Limb (tissue), 2 donors: ENCODE data around the gene TBC1D5.
"Not testable (repeated sequence)": the region's sequence is repeated elsewhere in the genome, so short reads cannot be mapped to it uniquely, and the experiment has no call there.

Experiments
- DNase-seq, 2 donors: peaks; one replicate each; pipeline ENCODE4 v3.0.0-alpha.2; 2016; ENCODE audit errors: extremely low spot score in 2 of 2

TBC1D5 gene, protein sequence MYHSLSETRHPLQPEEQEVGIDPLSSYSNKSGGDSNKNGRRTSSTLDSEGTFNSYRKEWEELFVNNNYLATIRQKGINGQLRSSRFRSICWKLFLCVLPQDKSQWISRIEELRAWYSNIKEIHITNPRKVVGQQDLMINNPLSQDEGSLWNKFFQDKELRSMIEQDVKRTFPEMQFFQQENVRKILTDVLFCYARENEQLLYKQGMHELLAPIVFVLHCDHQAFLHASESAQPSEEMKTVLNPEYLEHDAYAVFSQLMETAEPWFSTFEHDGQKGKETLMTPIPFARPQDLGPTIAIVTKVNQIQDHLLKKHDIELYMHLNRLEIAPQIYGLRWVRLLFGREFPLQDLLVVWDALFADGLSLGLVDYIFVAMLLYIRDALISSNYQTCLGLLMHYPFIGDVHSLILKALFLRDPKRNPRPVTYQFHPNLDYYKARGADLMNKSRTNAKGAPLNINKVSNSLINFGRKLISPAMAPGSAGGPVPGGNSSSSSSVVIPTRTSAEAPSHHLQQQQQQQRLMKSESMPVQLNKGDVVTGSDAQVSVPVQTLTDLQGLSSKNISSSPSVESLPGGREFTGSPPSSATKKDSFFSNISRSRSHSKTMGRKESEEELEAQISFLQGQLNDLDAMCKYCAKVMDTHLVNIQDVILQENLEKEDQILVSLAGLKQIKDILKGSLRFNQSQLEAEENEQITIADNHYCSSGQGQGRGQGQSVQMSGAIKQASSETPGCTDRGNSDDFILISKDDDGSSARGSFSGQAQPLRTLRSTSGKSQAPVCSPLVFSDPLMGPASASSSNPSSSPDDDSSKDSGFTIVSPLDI

DNA sequence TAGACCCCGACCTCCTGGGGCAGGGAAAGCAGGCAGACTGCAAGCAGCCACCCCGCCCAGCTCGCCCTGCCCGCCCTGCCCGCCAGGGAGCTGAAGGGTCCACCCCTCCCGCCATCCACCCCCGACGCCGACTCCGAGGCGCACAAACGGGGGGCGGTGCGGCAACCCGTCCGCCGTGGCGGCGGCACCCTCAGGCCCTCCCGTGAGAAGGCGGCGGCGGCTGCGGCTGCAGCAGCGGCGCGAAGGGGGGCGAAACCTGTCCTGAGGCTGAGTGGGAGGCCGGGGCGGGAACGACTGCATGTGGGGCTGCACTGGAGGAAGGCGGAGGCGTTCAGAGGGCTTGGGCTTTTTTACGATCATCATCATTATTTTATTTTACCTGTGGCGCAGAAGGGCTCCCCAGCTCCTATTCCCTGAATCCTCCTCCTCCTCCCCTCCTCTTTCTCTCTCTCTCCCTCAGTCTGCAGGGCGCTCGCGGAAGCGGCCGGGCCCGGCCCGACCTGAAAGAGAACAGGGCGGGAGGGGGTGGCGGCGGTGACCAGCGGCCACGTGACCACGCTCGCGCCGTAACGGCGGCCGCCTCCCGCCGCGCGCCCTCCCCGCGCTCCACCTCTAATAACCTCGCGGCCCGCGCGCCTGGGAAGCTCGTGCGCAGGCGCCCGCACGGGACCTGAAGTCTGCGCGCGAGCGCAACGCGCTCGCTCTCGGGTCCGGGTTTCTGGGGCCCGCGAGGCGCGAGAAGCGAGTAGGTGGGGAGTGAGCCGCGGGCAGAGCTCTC, at the start of gene TBC1D5:
Gene TBC1D5 (minus strand): TSS at position 530 of the 778 bp plus-strand sequence. CDS start 234,061 bp downstream, outside the sequence.
- DNase-seq, result peak; percentile 95 to 98

DNA sequence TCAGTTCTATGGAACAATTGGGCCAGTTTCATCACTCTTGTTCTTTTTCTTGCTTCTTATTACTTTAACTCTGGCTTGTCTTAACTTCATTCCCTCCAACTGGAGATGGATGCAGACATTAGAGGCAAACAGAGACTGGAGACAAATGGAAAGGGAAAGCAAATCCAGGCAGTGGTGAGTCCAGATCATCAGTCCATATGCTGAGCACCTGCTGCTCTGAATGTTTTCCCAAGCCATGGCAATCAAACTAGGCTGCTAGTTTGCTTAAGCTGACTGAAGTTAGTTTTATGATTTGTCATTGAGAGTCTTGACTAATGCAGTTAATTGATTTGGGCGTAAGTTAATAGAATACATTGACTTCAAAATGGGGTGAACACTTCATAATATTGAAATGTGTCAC, 41.0 kb upstream of the TBC1D5 start:
- no peak for DNase-seq

DNA sequence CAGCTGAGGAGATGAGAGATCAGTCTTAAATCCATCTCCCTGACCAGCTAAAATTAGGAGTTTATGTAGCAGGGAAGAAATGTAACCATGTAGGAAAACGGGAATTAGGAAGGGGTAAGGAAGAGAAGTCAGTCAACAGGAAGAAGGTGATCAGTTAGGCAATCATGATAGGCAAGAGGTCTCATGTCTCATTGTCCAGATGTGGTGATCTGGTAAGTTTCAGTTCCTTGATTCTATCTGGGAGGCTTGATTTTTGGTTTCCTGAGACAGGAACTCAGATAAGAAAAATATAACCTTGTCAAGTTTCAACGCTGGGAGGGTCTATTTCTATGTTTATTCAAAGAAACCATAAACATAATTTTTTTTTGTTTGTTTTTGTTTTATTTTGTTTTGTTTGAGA, 40.3 kb upstream of the TBC1D5 start:
- no peak for DNase-seq

DNA sequence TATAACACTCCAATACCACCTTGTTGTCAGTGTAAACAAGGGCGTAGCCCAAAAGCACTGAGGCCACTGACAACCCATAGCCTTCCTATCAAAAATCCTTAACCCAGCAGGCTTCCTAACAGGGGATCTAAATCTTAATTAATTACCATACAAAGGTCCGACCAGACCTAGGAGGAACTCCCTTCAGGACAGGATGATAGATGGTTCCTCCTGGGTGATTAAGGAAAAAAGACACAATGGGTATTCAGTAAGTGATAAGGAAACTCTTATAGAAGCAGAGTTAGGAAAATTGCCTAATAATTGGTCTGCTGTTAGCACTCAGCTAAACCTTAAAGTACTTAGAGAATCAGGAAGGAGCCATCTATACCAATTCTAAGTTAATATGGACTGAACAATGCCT, 37.9 kb upstream of the TBC1D5 start:
- DNase-seq, result not testable (repeated sequence)

DNA sequence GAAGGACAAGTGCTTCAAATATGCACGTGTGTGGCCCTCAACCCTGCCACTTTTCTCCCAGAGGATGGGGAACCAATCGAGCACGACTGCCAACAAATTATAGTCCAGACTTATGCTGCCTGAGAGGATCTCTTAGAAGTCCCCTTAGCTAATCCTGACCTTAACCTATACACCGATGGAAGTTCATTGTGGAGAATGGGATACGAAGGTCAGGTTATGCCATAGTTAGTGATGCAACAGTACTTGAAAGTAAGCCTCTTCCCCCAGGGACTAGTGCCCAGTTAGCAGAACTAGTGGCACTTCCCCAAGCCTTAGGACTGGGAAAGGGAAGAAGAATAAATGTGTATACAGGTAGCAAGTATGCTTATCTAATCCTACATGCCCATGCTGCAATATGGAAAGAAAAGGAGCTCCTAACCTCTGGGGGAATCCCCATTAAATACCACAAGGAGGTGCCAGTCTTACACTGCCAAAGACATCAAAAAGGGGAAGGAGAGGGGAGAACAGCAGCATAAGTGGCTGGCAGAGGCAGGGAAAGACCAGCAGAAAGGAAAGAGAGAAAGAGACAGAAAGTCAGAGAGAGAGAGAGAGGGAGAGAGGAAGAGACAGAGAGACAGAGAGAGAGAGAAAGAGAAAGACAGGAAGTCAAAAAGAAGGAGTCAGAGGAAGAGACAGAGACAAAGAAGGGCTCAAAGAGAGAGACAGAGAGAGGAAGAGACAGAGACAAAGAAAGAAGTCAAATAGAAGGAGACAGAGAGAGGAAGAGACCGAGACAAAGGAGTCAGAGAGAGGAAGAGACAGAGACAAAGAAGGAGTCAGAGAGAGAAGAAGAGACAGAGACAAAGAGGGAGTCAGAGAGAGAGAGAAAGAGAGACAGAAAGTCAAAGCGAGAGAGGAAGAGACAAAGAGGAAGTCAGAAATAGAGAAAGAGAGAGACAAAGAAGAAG, 37.1 kb upstream of the TBC1D5 start:
- not testable (repeated sequence) for DNase-seq

DNA sequence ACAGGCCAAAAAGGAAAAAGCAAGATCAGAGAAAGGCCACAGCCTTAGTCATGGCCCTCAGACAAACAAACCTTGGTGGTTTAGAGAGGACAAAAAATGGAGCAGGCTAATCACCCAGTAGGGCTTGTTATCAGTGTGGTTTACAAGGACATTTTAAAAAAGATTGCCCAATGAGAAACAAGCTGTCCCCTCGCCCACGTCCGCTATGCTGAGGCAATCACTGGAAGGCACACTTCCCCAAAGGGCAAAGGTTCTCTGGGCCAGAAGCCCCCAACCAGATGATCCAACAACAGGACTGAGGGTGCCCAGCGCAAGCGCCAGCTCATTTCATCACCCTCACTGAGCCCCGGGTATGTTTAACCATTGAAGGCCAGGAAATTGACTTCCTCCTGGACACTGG, 34.9 kb upstream of the TBC1D5 start:
- not testable (repeated sequence) for DNase-seq

DNA sequence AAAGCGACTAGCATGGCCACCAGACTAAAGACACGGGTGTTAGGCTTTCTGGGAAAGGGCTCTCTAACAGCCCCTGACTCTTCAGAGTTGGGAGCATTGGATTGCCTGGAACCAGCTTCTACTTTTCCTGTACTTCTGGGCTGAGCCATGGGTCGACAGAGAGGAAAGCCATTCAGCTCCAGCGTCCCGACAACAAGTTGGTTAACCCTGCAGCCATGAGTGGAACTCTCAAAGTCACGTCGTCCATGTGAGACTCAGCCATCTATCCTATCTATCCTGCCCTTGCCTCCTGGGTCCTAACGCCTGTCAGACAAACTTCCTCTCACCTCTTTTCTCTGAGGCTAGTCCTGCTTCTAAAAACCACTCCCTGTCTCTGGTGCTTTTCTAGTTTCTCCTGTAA, 32.6 kb upstream of the TBC1D5 start:
- no peak for DNase-seq

DNA sequence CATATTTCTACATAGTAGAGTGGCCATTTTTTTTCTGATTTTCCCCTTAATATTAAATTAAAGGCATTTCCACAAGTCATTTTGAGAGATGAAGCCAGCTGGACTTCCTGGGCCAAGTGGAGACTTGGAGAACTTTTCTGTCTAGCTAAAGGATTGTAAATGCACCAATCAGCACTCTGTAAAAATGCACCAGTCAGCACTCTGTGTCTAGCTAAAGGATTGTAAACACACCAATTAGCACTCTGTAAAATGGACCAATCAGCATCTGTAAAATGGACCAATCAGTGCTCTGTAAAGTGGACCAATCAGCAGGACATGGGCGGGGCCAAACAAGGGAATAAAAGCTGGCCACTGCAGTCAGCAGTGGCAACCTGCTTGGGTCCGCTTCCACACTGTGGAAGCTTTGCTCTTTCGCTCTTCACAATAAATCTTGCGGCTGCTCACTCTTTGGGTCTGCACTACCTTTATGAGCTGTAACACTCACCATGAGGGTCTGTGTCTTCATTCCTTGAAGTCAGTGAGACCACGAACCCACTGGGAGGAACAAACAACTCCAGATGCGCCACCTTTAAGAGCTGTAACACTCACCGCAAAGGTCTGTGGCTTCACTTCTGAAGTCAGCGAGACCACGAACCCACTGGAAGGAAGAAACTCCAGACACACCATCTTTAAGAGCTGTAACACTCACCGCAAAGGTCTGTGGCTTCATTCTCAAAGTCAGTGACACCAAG, 31.9 kb upstream of the TBC1D5 start:
- not testable (repeated sequence) for DNase-seq

DNA sequence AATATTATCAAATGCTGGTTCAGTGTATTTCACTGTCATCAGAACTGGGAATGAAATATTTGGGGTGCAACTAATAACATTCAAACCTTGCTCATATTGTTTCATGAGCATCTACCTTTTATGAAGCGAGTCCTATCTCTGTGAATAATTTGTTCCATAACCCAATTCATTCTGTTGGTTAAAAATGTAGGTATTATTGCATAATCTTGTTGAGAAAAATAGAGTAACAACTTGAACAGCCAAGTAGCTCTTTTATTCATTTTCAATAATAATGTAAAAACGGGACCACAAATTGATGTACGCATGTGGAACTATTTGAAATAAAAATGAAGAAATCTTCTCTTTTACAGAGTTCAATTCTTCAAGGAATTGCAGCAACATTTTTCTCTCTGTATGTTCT, 30.1 kb upstream of the TBC1D5 start:
- no peak for DNase-seq

DNA sequence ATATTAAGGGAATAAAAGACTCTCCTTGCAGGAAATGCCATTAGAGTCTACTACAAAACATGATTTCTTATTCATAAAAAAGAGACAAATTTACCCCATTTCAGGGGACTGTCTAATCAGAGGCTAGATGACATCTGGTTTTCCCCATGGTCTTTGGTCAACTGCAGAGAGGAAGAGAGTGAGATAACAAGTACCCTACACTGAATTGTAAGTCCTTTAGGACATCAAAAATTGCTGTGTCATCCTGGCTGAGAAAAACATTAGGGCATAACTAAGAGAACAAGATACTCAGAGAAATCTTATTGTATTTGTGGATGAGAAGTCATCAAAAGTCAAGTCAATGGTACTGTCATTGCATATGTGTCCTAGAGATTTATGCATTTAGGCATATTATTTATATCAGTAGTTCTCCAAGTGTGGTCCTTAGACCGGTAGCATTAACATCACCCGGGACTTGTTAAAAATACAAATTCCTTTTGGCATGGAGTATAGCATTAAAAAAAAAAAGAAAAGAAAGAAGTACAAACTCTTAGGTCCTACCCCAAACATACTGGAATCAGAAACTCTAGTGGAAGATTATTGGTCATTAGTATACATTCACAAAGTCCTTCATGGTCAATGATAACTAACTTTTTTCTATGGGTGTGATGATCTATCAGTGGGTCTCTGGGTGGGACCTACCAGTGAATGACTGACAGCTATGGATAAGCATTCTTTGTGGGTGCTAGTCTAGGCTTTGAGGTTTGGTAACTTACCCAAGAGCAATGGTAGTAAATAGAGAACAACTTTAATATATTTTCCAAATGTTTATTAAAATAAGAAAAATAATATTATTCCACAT, 29.0 kb upstream of the TBC1D5 start:
- no peak for DNase-seq

DNA sequence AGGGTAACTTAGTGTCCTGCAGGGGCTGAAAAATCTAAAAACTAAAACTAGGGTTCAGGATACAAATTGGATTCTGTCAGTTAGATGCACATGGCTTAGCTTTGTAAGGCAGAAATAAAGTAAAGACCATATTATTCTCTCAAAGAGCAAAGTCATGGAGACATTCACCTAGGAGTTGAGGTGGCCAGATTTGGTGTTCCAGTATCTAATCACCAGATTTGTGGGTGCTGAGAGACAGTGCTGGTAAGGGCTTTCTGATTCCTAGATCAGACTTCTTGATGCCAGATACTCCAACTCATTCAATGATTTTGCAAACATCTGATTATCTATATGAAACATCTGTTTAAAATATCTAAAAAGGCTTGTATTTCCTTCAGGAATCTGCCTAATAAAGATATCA, 28.3 kb upstream of the TBC1D5 start:
- DNase-seq, result no peak

DNA sequence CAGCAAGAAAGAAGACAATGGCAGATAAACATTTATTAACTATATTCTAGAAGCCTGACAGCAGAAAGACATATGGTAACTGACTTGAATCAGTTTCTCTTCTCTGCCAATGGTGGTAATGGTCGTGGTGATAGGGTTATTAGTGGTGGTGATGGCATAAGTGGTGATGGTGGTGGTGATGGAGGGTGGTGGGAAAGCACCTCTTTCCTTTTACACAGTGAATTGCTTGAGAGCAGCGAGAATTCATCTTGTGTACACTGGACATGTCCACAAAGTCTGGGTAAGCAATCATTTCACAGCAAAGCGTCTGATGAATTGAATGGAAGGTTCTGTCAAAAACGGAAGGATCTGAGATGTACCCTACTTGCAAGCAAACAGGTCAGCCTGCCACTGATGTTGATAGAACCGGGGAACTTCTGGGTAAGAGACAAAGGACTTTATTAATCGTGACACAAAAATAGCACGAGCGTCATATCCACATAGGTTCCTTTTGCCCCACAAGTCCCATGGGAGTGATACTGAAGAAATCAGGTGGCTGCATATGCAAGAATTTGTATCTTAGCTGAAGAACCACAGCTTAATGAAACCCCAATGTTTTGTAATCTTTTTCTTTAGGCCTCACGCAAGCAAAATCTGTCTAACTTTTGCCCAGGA, 23.5 kb upstream of the TBC1D5 start:
- no peak for DNase-seq

DNA sequence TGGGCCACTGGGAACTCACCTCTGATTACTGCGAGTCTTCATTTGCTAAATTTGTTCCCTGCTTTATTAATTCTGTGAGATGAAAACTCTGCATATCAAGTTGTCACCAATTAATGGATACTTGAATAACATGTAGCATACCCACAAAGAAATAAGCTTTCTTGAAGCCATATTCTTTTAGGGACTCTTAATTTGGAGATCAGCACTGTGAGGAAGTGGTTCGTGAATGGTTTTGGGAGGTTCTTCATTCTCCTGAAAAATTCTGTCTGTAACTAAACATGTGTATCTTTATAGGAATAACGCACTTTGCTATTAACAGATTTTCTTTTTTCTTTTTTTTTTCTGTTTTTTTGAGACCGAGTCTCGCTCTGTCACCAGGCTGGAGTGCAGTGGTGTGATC, 19.1 kb upstream of the TBC1D5 start:
- no peak for DNase-seq

DNA sequence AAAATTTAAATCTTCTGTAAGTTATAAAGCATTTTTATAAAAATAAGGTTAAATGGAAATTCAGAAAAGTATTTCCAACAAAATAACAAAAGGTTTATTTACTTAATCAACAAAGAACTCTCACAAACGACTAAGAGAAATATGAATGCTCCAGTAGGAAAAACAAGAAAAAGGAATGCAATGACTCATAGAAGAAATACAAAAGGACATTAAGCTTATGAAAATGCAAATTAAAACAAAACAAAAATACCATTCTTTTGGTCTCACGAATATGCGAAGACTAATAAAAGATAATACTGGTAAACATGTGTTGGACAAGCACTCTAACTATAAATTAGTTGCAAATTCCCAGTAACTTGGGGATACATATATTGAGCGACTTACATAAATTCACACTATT, 17.5 kb upstream of the TBC1D5 start:
- DNase-seq, result no peak

DNA sequence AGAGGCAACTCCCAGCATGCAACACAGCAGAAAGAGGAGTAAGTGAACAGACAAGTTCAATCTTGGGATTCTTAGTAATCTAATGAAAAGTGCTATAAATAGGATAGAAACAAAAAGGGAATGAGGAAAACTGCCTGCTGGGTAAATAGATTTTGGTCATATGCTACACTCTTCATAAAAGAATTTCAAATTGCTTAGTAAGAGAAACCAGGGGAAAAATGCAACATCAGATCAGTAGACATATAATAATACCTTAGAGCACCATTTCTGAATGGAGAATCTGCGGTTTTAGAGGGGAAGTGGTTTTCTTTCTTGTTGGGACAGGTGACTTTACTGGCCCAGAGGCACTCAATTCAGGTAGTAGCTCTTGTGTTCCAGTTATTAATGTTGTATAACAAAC, 13.4 kb upstream of the TBC1D5 start:
- no peak for DNase-seq

DNA sequence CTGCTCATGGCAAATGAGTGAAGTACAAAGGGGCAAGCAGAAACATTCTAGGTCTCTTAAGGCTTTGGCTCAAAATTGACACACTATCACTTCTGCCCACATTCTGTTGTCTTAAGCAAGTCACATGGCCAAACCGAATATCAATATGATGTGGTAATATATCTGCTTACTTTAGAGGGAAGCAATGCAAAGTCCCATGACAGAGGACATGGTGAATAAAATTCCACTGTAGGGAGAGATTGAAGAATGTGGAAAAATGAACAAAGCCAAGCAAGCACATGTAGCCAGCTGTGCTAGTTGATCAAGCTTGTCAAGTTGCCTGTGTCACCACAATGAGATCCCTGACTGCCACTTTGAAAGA, 11.2 kb upstream of the TBC1D5 start:
- DNase-seq, result peak in 1 of 2 donors; percentile 26

DNA sequence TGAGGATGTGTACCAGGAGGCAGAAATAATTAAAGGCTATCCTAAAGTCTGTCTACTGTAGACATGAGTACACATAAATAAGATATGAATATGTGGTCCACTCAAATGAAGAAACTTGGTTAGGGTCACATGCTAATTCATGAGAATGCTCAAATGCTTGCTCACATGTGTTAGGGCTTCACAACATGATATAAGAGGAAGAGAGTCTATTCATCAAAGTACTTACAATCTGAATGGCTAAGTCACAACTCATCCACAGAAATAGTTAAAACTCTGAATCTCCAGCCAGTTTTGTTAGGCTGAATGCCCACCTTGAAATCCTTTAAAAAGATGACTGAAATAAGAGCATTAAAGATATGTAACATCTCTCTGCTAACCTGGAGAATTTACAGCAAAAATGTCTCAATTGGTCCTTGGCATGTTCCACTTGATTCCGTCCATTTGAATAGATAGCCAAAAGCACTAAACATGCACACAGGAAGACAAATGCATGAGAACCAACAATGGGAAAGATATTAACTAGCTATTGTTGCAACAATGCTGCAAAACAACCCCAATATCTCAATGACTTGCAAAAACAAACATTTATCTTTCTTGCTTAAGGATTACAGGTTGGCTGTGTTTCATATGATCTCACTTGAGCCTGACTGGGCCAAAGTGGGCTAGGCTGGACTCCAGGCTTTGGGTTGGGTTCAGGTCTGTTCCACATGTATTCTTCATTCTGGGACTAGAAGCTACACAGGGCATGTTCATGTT, 10.6 kb upstream of the TBC1D5 start:
- no peak for DNase-seq

DNA sequence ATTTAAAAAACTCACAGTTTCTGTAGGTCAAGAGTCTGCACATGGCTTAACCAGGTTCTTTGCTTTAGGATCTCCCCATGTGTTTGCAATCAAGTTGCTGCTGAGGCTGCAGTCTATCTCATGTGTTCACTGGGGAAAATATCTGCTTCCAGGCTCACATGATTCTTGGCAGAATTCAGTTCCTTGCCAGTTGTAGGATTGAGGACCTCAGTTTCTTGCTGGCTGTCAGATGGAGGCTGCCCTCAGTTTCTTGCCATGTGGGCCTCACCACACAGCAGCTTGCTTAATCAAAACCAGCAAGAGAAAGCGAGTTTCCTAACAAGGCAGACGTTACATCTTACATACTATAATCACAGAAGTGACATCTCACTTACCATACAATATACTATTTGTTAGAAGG, 10.0 kb upstream of the TBC1D5 start:
- peak in 1 of 2 donors; percentile 48 for DNase-seq
